GM21576 (cell line): ENCODE measurements around the gene ZFR2.

Experiments
- ATAC-seq: cut with Tn5 transposase; IDR thresholded peaks from one replicate; pipeline ENCODE4 v1.9.1; 2021; ENCODE audit warnings: mild to moderate bottlenecking, moderate library complexity; ENCODE audit not compliant: unreplicated experiment

ZFR2 gene

DNA sequence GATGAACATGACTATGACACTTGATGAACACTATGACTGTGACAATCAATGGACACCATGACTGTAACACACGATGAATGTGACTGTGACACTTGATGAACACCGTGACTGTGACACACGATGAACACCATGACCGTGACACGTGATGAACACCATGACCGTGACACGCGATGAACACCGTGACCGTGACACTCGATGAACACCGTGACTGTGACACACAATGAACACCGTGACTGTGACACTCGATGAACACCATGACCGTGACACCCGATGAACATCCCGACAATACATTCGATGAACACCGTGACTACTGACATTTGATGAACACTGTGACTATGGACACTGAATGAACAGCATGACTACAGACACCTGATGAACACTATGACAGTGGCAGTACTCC, 30.9 kb downstream of the ZFR2 start:
- ATAC-seq: no peak

- no peak for ATAC-seq
Observed at GRCh38 chr19:3837332-3837731, 31.5 kb downstream of the ZFR2 start.

- no peak for ATAC-seq
Observed at GRCh38 chr19:3836887-3837286, 32.0 kb downstream of the ZFR2 start.

GRCh38 chr19:3835055-3835435, 33.8 kb downstream of the ZFR2 start:
- ATAC-seq: no peak

- ATAC-seq: no peak
Observed at GRCh38 chr19:3834349-3835054, 34.3 kb downstream of the ZFR2 start.

GRCh38 chr19:3833578-3834348, 35.1 kb downstream of the ZFR2 start:
- no peak for ATAC-seq

DNA sequence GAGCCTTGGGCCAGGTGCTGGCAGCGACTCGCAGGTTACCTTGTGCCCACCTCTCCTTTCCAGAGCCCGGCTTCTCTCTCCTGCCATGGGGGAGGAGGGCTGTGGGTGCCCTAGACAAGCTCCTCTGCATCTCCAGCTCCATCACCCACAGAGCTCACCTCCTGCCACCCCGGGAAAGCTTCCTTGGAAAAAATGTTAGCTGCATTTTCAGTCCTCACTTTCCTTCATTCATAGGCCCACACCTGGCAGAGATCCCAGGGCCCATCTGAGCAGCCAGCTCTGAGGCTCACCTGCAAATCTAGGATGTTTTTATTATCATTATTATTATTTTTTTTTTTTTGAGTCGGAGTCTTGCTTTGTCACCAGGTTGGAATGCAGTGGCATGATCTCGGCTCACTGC, 36.8 kb downstream of the ZFR2 start:
- ATAC-seq: no peak

DNA sequence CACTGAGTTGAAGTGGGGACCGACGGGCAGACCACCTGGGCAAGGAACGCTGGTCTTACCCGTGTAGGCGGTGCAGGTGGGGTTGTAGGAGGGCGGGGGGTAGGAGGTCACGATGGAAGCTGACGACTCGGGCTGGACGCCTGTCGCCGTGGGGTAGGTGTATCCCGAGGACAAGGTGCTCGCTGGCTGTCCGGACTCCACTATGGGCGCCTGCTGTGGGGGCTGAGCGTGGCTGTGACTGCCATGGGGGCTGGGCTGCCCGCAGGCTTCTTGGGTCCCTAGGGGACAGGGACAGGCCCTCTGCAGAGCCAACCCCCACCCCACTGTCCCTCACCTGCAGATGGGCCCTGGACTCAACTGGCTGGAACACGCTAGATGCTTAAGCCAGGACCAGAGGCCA, 37.2 kb downstream of the ZFR2 start:
- no peak for ATAC-seq

DNA sequence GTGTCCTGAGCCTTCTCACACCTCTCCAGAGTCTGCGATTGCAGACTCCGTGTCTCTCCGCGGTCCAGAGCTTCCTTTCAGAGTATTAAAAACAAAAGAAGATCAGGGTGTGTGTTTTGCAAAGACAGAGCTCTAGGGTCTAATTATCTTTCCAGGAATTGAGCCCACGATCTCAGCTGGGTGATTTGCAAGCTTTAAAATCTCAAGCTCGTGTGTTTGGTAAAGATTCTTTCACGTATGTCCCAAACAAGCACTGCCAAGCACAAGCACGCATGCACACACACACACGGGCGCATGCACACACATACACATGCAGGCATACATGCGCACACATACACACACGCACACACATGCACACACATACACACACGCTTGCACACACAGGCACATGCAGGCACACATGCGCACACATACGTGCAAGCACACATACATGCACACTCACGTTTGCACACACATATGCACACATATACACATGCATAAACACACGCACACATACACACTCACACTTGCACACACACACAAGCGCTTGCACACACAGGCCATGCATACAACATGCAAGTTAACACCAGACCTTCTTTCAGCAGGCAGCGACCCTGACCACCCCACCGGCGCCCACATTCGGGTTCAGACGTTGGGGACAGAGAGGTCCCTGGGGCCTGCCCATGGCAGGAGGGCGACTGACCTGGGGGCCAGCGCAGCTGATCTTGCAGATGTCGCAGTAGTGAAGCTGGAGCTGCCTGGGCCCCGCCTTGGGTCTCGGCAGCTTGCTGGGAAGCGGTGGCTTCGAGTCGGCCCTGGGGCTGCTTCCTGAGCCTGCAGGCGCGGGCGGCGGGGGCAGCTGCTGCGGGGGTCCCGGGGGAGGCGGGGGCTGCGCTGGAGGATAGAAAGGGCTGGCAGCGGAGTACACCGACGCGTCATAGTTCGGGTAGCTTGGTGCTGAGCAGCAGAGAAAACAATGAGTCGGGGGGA, 37.9 kb downstream of the ZFR2 start:
- ATAC-seq: no peak

DNA sequence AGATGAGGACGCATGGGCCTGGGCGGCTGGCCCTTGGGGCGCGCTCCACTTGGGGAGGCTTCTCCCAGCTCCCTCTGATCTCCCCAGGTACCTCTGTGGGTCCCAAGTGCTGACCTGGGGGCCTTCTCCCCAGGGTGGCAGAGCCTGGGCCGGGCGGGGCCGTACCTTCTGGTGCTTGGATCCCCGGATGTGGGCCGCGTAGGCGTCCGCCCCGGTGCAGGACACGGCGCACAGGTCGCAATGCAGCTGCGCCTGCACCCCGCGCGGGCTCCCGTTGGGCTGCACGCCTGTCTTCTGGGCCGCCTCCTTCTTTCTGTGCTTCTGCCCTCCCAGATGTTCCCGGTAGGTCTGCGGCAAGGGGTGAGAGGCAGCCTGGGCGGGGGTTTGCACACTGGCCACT, 41.5 kb downstream of the ZFR2 start:
- ATAC-seq: no peak

GRCh38 chr19:3826163-3826562, 42.7 kb downstream of the ZFR2 start:
- no peak for ATAC-seq

DNA sequence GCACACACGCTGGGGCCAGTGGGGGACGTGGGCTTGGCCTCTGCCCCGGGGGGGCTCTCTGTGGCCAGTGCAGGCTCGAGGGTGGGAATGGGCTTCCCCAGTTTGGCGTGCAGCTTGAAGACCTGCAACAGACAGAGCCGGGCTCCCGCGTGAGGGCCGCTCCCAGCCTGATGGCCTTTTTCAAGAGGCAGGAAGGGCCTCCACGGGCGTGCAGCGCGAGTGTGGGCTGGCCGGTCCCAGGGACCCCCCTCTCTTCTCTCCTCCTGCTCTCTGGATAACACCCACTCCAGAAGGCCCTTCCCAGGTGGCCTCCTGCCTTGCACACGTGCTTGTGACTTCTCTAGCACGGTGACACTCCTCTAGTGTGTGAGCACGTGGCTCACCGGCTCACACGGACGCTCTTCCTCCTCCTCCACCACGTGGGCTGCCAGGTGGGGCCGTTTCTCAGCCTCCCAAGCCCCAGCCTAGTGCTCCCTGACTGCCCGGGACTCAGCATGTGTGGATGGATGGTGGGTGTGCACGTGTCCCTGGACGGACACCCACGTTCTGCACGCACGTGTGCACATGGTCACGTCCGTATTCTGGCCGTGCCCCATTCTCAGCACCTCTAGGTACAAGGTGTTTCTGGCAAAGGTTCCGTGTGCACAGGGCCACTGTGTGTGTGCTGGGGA, 43.4 kb downstream of the ZFR2 start:
- ATAC-seq: no peak

DNA sequence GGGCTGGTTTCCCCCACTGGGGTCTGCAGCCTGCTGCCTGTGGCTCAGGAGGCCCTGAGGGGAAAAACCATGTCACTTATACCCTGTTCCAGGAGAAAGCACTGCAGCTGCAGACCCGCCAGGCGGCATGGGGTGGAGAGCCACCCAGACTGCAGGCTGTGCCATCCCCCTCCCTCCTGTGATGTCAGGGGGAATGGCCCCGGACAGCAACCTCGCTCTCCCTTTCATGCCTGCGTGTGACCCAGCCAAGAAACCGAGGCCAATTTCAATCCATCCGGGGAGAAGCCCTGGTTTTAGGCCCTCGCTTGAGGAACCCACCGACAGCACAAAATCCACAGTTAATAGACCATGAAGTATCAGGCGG, 45.5 kb downstream of the ZFR2 start:
- no peak for ATAC-seq

- ATAC-seq: no peak
Observed at GRCh38 chr19:3822683-3823349, 46.0 kb downstream of the ZFR2 start.

DNA sequence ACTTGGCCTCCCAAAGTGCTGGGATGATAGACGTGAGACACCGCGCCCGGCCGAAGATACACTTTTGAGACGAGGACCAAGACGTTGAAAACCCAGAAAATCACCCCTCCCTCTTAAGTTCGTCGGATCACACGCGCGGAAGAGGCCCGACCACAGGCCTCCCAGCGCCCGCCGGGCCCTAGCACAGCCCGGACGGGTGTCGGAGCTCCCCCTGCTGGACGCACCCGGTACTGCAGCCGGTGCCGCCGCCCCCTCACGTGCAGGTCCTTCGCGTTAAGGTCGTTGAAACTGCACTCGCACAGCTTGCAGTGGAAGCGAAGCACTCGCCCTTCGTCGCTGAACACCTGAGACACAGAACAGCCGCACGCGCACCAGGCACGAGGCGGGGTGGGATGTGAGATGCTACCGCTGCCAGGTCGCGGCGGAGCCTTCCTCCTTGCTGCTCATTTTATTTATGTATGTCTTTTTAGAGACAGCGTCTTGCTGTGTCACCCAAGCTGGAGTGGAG, 46.9 kb downstream of the ZFR2 start:
- no peak for ATAC-seq

DNA sequence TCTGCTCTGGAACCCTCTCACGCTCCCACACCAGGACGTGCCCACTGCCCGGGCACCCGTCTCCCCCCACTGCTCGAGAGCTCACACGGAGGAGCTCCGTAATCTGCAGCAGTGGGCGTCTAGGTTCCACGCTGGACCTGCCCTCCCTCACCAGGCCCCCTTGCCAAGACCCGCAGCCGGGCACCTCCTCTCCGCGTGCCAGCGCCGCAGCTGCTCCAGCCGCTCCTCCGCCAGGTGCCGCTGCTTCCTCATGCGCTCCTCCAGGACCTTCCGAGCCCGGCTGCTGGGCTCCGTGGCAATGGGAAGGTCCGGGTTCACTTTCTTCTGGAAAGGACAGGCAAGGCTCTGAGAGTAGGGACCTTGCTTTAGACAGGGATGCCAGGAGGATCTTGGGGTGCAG, 47.7 kb downstream of the ZFR2 start:
- no peak for ATAC-seq

DNA sequence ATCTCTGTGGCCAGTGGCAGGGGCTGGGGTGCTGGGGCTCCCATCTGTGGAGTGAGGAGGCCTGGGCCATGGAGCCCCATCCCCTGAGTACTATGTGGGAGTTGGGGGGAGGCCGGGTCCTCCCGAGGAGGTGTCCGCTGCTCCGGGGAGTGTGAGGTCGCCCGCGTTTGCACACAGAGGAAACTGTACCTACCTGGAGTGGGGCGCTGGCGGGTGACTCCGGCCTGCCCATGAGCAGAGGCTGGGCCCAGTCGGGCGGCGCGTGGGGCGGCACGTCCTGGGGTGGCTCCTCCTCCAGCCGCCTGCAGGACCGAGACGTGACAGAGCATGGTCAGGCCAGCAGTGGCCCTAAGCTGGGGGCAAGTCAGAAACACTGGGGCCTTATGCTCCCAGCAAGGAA, 48.8 kb downstream of the ZFR2 start:
- no peak for ATAC-seq

- no peak for ATAC-seq
Observed at GRCh38 chr19:3818918-3819317, 49.9 kb downstream of the ZFR2 start.

DNA sequence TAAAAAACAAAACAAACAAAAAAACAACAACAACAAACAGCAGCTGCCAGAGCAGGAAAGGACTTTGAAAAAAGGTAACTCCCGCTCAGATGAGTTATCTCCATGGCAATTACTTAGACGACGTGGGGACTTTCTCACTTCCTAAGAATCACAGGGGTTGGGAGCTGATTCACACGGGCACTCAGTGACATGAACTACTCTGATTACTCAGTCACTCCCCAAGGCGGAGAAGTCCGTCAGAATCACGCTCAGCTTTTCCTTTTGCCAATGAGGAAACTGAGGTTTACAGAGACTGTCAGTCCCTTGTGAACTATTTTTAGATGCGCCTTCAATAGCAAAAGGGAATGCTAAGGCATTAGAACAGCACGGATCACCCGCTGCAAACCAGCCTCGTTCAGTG, 50.4 kb downstream of the ZFR2 start:
- no peak for ATAC-seq

GRCh38 chr19:3817761-3818160, 51.1 kb downstream of the ZFR2 start:
- ATAC-seq: no peak
